GM21447 (cell line): ENCODE results near the gene CSPG4.
"Not testable (repeated sequence)": the region's sequence is repeated elsewhere in the genome, so short reads cannot be mapped to it uniquely, and the experiment has no call there.

Experiments
- ATAC-seq: cut with Tn5 transposase; IDR thresholded peaks from one replicate; pipeline ENCODE4 v1.9.1; 2021; ENCODE audit not compliant: unreplicated experiment

CSPG4 gene

DNA sequence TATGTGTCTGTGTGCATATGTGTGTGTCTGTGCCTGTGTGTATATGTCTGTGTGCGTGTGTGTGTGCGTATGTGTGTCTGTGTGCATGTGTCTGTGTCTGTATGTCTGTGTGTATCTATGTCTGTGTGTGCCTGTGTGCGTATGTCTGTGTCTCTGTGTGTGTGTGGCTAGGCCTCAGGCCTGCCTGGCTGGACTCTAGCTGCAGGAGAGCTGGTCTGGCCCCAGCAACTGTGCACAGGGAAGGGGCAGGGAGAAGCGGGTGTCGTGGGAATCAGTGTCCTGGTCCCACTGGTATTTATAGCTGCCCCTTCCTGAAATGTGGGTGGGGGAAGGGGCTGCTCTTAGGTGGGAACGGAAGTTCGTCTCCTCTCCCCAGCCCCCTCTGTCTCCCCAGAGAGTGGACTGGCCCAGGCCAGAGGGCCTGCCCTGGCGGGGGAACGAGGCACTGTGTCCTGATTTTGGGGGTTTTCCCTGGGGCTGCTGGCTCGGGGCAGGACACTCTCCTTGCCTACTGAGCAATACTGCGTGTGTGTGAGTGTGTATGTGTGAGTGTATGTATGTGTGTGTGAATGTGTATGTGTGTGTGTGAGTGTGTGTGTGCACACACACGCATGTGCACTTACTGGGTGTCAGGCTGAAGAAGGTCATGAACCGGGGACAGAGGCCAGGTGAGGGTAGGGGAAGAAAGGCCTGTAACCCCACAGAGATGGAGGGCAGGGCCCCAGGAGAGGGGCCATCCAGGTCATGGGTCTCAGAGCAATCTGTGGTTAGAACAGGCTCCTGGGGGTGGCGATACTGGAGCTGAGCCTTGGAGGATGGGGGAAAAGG, 6.6 kb downstream of the CSPG4 start:
- ATAC-seq: no peak

- not testable (repeated sequence) for ATAC-seq
Observed at GRCh38 chr15:75705375-75705774, 7.3 kb downstream of the CSPG4 start.

DNA sequence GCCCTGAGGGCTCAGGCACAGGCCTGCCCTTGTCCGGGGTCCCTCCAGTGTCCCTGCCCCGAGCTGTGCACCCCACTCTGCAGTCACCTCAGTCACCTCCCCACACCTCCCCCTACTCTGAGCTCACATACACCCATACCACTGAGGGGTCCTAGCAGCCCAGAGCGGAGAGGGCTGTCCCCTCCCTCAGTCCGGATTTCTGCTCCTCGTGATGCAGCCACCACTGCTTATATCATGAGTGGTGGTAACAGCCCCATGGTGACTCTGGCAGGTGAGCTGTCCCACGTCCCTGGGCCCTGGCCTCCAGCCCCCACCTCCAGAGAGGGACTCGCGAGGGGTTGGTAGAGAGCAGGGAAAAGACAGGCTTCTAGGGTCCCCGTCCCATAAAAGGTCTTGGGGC, 8.0 kb downstream of the CSPG4 start:
- ATAC-seq: no peak

DNA sequence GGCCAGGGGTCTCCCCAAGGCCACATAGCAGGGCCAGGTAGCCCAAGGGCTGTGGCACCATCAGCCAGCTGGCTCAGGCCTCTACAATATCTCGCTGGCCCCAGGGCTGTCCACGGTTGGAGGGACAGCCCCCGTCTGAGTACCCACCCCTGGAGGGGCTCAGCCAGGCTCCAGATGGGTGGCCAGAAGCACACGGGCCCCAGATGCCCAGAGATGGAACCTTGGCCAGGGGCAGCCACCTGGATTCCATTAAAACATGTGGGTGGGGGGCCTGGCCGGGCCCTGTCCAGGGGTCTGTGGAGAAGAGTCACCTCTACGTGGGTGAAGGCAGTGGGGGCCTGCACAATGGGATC, 8.4 kb downstream of the CSPG4 start:
- no peak for ATAC-seq

DNA sequence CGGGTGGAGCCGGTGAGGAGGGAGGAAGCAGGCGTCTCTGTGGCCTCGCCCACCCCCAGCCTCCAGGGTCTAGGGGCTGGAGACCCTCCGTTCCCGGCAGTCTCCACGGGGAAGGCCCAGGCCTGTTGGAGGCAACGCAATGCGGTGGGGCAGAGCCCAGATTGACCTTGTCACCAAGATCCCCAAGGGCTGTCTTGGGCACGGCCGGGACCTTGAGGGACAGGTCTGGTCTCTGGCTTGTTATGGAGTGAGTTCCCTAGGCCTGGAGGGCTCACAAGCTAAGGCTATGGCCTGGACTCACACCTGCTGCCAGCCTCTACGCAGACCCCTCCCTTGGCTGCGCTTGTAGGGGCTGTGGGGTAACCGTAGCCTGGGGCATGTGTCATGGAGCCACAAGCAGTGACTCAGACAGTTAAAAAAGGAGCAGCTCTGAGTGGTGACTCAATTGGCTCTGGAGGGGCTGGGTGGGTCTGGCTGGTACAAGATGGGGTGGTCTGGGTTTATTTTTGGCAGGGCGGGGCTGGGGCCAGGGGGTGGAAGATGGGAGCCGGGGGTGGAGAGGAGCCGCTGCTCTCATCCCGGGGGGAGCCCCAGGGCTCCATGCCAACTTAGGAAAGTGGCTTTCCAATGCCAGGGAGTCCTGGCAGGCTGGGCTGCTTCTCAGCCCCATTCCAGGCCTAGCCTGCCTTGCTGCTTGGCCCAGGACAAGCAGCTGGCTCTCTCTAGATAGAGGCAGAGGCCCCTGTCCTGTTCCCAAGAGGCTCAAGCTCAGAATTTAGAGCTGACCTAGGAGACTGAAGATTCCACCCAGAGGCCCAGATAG, 9.0 kb downstream of the CSPG4 start:
- not testable (repeated sequence) for ATAC-seq

DNA sequence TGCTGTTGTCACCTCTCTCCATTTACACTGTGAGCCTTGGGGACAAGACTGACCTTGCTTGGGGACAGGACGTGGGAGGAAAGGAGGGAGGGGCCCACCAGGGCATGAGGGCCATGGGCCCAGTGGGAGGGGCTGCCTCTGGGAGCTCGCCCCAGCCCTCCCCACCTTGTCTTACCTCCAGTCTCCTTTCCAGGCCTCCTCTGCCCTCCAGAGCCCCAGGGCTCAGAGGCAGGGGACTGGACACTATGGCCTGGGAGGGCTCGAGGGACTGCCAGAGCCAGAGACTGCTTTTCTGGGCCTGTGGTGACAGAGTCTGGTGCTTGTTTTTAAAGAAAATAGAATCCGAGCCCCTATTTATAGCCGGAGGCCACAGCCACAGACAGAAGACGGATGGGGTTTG, 10.2 kb downstream of the CSPG4 start:
- no peak for ATAC-seq

DNA sequence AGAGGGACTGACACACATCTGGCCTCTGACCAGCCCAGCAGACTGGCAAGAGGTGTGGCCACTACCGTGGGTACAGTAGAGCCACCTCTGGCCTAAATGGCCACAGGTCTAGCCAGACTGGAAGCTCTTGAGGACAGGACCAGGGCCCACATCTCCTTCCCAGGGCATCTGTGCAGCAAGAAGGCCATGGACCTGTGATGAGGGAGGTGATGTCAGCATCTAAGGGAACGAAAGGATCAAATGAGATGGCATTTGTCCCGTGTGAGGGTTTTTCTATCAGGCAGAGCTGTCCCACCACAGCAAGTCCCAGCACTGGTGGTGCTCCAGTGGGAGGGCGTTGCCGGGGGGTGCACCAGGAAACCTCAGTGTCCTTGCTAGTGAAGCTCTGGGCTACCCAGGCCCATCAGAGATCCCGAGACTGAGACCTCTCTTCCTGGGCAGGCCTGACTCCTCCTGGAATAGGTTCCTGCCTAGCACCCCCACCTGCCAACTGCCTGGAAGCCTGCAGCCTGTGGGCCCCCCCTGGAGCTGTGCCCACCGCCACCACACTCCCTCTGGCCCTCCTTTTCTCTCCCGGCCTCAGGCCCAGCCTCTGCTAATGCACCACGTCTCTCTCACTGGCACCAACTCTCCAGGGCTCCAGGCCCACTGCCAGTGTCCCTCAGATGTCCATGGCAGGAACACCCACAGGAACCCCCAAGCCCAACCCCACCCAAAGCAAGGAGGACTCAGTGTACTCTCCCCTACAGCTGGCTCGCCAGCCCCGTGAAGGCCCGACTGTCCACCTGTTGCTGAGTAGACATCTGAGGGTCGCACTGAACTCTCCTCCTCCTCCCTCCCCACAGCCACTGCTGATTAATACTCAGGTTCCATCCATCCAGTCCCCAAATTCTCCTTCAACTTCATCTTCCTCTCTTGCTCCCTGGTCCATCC, 11.3 kb downstream of the CSPG4 start:
- ATAC-seq: not testable (repeated sequence)

GRCh38 chr15:75699961-75700874, 12.4 kb downstream of the CSPG4 start:
- peak; percentile 57 for ATAC-seq

DNA sequence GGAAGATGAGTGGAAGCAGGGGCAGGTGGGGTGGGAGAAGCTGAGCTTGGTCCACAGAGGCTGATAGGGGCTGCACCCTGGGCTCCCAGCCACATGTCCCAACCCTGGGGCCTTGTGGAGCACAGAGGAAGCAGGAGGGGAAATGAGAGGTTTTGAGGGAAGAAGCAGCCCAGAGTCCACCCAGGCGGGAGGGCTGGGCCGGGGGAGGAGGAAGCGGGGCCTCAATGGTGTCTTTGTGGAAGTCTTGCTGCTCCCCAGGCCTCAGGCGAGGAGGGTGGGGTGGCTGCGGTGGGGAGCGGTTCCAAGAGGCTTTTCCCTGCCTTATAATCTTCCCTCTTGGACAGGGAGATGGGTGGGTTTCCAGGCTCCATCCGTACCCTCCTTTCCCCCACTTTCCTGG, 13.1 kb downstream of the CSPG4 start:
- not testable (repeated sequence) for ATAC-seq

DNA sequence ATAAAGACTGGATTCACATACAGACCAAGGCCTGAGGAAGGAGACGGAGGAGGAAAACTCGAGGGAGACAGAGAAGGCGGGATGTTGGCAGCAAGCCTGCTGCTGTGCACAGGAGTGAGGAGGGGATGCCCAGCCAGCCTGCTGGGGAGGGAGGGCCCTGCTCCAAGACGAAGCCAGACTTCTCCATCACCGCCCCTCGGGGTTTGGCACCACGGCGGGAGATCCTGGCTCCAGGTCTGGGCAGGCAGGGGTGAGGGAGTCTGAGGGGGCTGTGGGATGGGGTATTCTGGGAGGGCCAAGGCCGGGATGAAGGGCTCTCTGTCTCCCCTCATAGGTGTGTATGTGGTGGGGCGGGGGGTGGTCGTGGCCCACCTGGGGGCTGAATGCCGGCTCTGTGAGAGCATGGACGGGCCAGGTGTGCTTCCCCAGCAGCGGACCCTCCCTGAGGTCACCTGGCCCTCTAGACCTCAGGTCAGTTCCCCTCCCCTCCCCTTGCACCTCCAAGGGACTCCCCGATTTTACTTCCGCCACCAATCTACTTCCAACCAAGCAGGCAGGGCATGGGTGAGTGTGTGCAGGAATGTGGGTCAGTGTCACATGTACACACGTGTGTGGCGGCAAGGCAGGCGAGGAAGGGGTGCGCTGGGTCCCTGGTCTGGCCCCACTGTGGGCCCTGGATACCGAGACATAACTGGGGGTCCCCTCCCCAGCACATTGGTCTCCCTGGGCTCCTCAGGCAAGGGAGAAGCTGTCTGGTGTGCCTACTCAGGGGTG, 14.5 kb downstream of the CSPG4 start:
- not testable (repeated sequence) for ATAC-seq

- ATAC-seq: no peak
Observed at GRCh38 chr15:75697523-75697922, 15.1 kb downstream of the CSPG4 start.

DNA sequence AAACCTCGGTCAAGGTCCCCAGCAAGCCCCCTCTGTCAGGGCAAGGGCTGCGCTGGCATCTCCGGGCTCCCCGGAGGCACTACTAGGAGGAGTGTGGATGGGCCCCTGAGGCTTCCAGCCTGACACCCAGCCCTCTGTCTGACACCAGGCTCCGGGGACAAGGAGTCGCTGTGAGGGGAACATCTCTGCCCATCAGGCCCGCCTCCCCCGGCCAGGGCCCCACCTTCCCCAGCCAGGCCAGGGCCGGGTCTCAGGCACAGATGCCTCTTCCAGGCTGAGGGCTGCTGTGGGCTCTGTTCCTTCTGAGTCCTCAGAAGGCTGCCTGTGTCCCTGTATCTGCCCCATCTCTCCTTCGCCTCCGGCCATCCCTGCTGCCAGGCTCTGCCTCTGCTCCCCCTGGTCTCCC, 15.8 kb downstream of the CSPG4 start:
- no peak for ATAC-seq

- no peak for ATAC-seq
Observed at GRCh38 chr15:75696311-75696720, 16.3 kb downstream of the CSPG4 start.

GRCh38 chr15:75695634-75696310, 16.9 kb downstream of the CSPG4 start:
- no peak for ATAC-seq

- ATAC-seq: no peak
Observed at GRCh38 chr15:75695220-75695619, 17.4 kb downstream of the CSPG4 start.

DNA sequence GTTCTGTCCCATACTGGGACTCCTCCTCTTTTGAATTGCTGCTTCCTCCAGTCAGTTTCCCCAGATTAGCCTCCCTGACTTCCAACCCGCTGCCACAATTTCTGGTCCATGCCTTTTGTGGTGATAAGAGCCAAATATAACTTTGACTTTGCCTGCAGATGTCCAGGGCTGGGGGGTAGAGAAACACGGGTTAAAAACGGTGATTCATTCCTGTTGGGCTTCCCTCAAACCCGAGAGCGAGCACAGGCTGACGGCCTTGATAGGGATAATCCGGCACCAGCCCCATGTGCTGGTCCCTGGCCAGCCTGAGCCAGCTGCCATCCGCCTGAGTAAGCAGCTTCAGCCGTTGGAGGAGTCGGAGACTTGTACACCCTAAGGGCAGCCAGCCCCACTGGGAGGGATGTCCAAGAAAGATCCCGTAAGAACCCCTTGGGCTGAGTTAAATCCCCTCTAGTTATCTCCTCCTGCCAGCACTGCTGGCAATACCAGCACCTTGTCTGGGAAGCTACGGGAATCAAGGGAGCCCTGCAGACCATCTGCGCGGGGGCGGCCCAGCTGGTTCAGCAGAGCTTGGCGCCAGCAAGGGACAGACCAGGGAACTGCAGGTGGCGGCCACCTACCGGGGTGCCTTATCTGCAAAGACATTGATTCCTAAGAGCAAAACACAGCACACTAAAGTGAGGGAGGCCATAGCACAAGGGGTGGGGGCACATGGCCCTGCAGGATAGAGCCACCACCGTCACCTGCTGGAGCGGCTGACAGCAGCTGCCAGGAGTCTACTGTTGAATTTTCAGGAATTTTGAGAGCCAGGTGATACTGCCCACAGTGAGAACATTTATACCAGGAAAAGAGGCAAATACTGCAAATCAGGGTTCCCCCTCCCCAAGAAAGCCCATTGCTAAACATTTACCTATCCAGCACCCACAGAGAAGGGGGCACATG, 18.1 kb downstream of the CSPG4 start:
- ATAC-seq: no peak

- no peak for ATAC-seq
Observed at GRCh38 chr15:75693501-75694240, 19.0 kb downstream of the CSPG4 start.
